SK-N-SH (cell line): ENCODE measurements around the gene CHRM4.
A peak's percentile ranks its signal among the peaks of the same experiment; 100 is the strongest.

Experiments
- ELF1 ChIP-seq: IDR thresholded peaks from 2 replicates; pipeline ENCODE4 v1.4.0; 2012
- EP300 ChIP-seq, 2 experiments: IDR thresholded peaks; 2 replicates each; pipeline versions ENCODE4 v1.4.0 to v1.6.1; 2012; ENCODE audit warnings: borderline replicate concordance in 1 of 2, low read depth in 1 of 2, low read length in 1 of 2
- FOXM1 ChIP-seq: IDR thresholded peaks from 2 replicates; pipeline ENCODE4 v1.4.0; 2012; ENCODE audit warnings: low read depth, mild to moderate bottlenecking
- GABPA ChIP-seq: IDR thresholded peaks from 2 replicates; pipeline ENCODE4 v1.4.0; 2012; ENCODE audit warnings: low read depth, mild to moderate bottlenecking
- MXI1 ChIP-seq: IDR thresholded peaks from 2 replicates; pipeline ENCODE4 v1.6.1; 2012; ENCODE audit warnings: mild to moderate bottlenecking, low read depth, low read length, improper control_type of control experiment
- POLR2AphosphoS5 ChIP-seq: IDR thresholded peaks from 2 replicates; pipeline ENCODE4 v1.6.1; 2012; ENCODE audit warnings: low read depth, low read length
- RAD21 ChIP-seq: IDR thresholded peaks from 2 replicates; pipeline ENCODE4 v1.6.1; 2012; ENCODE audit warnings: mild to moderate bottlenecking, low read length
- TAF1 ChIP-seq: IDR thresholded peaks from 2 replicates; pipeline ENCODE4 v1.6.1; 2012; ENCODE audit warnings: low read depth, mild to moderate bottlenecking, low read length, moderate library complexity, borderline replicate concordance
- TEAD4 ChIP-seq: IDR thresholded peaks from 2 replicates; pipeline ENCODE4 v1.4.0; 2012; ENCODE audit warnings: mild to moderate bottlenecking, borderline replicate concordance; ENCODE audit not compliant: insufficient read depth
- YY1 ChIP-seq: IDR thresholded peaks from 2 replicates; pipeline ENCODE4 v1.4.0; 2012; ENCODE audit warnings: low read depth, mild to moderate bottlenecking
- TF ChIP-seq, protein P1 (sequence below): fragments of 200-600 bp; sonication (generic); IDR thresholded peaks from 2 replicates; pipeline ENCODE4 v1.6.1; 2017; ENCODE audit warnings: antibody characterized with exemption, mild to moderate bottlenecking, moderate library complexity
- TF ChIP-seq, protein P2 (sequence below): IDR thresholded peaks from 2 replicates; pipeline ENCODE4; 2012
- TF ChIP-seq, protein P3 (sequence below): IDR thresholded peaks from 2 replicates; pipeline ENCODE4 v1.6.1; 2012; ENCODE audit warnings: mild to moderate bottlenecking, low read depth, low read length, moderate library complexity

DNA sequence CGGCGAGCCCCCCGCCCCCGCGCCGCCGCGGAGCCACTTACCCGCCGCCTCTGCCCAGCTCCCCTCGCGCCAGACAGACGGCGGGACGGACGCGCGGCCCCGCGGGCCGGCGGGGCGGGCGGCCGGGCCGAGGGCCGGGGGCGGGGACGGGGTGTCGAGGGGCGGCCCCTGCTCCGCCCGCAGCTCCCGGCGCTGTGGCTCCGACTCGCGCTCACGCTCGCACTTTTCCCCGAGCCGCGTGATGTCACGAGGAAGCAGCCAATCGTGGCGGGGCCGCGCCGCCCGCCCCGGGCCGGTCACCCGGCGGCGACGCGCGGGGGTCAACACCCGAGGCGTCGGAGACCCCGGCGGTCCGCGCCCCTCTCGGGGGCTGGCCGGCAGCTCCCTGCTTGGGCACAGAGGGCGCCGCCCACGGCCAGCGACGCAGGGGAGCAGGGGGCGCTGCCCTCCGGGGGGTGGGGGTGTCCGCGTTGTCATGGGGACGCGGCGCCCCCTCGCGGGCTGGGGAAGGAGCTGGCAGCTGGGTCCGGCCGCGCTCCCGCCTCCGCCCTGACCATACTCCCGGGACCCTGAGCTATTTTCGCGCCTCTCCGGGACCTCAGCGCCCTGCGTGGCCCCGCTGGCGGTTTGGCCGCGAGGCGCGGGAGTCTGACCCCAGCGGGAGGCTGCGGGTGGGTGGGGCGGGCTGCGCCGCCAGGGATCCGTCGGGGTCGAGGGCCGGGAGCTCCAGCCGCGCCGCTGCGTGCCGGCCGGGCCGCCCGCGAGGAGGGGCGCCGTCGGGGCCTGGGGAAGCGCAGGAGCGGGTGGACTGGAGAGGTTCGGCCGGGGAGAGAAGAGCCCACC, at the start of gene CHRM4:
- TF ChIP-seq GABPA = no peak
- no peak for TF ChIP-seq MXI1
- no peak for TF ChIP-seq TEAD4
- TF ChIP-seq EP300 (IDR thresholded peaks at IDR 0.05; ENCODE audit: borderline replicate concordance in 1 of 2, low read depth in 1 of 2, low read length in 1 of 2) = no peak
- TF ChIP-seq ELF1 = no peak
- no peak for TF ChIP-seq POLR2AphosphoS5
- TF ChIP-seq TAF1 = no peak
- no peak for TF ChIP-seq YY1
- TF ChIP-seq FOXM1 = no peak
- TF ChIP-seq, protein P1, sequence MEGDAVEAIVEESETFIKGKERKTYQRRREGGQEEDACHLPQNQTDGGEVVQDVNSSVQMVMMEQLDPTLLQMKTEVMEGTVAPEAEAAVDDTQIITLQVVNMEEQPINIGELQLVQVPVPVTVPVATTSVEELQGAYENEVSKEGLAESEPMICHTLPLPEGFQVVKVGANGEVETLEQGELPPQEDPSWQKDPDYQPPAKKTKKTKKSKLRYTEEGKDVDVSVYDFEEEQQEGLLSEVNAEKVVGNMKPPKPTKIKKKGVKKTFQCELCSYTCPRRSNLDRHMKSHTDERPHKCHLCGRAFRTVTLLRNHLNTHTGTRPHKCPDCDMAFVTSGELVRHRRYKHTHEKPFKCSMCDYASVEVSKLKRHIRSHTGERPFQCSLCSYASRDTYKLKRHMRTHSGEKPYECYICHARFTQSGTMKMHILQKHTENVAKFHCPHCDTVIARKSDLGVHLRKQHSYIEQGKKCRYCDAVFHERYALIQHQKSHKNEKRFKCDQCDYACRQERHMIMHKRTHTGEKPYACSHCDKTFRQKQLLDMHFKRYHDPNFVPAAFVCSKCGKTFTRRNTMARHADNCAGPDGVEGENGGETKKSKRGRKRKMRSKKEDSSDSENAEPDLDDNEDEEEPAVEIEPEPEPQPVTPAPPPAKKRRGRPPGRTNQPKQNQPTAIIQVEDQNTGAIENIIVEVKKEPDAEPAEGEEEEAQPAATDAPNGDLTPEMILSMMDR = peak; percentile 51
- TF ChIP-seq RAD21 = peak; percentile 19; the same call in 1 of the 2 replicates
- TF ChIP-seq, protein P2, sequence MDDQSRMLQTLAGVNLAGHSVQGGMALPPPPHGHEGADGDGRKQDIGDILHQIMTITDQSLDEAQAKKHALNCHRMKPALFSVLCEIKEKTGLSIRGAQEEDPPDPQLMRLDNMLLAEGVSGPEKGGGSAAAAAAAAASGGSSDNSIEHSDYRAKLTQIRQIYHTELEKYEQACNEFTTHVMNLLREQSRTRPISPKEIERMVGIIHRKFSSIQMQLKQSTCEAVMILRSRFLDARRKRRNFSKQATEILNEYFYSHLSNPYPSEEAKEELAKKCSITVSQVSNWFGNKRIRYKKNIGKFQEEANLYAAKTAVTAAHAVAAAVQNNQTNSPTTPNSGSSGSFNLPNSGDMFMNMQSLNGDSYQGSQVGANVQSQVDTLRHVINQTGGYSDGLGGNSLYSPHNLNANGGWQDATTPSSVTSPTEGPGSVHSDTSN = no peak
- TF ChIP-seq, protein P3, sequence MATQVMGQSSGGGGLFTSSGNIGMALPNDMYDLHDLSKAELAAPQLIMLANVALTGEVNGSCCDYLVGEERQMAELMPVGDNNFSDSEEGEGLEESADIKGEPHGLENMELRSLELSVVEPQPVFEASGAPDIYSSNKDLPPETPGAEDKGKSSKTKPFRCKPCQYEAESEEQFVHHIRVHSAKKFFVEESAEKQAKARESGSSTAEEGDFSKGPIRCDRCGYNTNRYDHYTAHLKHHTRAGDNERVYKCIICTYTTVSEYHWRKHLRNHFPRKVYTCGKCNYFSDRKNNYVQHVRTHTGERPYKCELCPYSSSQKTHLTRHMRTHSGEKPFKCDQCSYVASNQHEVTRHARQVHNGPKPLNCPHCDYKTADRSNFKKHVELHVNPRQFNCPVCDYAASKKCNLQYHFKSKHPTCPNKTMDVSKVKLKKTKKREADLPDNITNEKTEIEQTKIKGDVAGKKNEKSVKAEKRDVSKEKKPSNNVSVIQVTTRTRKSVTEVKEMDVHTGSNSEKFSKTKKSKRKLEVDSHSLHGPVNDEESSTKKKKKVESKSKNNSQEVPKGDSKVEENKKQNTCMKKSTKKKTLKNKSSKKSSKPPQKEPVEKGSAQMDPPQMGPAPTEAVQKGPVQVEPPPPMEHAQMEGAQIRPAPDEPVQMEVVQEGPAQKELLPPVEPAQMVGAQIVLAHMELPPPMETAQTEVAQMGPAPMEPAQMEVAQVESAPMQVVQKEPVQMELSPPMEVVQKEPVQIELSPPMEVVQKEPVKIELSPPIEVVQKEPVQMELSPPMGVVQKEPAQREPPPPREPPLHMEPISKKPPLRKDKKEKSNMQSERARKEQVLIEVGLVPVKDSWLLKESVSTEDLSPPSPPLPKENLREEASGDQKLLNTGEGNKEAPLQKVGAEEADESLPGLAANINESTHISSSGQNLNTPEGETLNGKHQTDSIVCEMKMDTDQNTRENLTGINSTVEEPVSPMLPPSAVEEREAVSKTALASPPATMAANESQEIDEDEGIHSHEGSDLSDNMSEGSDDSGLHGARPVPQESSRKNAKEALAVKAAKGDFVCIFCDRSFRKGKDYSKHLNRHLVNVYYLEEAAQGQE = 0 out of 2 replicates have a peak, but pooled peaks have one; percentile 50
